Ovary (tissue), 3 donors: Measurements from ENCODE around the gene DBF4B.

Source experiments
- CTCF ChIP-seq, 3 donors: fragments of 450-650 bp in 2 of 3; fragments of 200-600 bp in 1 of 3; IDR thresholded peaks; one replicate each; pipeline versions ENCODE4 v1.5.1 to v1.8.0; 2016 to 2022; ENCODE audit warnings: antibody characterized with exemption in 3 of 3, mild to moderate bottlenecking in 1 of 3
- EP300 ChIP-seq: sonication (generic); formaldehyde crosslinking; IDR thresholded peaks from one replicate; pipeline ENCODE4 v1.6.1; 2017; ENCODE audit warnings: antibody characterized with exemption
- POLR2A ChIP-seq: fragments of 450-650 bp; IDR thresholded peaks from one replicate; pipeline ENCODE4 v1.6.1; 2017; ENCODE audit warnings: antibody characterized with exemption, mild to moderate bottlenecking, moderate library complexity
- donor health status: DM: no; HTN: no; CAD: no.

- TF ChIP-seq POLR2A, result no peak
- no peak for TF ChIP-seq CTCF (IDR thresholded peaks at IDR 0.05)
- no peak for TF ChIP-seq EP300
These were observed 71.7 kb downstream of the DBF4B start for GRCh38 chr17:44780161-44780560.
